Esophagus muscularis mucosa (tissue), 3 donors: ENCODE measurements around the gene KCNQ5.

Experiments
- POLR2A ChIP-seq: fragments of 450-650 bp; IDR thresholded peaks from one replicate; pipeline ENCODE4 v1.6.1; 2017; ENCODE audit warnings: antibody characterized with exemption, moderate library complexity, mild to moderate bottlenecking, low read depth
- TF ChIP-seq, protein P1 (sequence below), 3 experiments: fragments of 200-600 bp in 2 of 3; fragments of 450-650 bp in 1 of 3; sonication (generic) in 2 of 3; IDR thresholded peaks; one replicate each; pipeline ENCODE4 v1.5.1; 2017 to 2019; ENCODE audit warnings: antibody characterized with exemption in 3 of 3, mild to moderate bottlenecking in 2 of 3, moderate library complexity in 1 of 3

DNA sequence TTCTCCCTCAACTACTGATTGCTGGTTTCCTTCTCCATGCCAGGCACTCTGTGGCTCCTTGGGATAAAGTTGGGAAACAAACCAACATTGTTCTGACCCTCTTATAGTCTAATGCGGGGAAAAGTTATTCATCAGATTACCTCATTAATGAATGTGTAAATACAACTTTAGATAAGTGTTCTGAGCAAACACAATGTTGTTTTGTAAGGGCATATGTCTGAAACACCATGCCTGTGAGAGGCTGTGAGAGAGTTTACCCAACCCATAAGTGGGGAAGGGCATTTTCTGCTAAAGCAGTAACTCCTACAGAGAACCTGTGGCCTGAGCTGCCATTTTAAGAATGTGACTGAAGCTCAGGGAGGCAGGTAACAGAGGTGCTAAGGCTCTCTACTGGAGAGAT is 319.9 kb downstream of the KCNQ5 start:
- TF ChIP-seq, protein P1, sequence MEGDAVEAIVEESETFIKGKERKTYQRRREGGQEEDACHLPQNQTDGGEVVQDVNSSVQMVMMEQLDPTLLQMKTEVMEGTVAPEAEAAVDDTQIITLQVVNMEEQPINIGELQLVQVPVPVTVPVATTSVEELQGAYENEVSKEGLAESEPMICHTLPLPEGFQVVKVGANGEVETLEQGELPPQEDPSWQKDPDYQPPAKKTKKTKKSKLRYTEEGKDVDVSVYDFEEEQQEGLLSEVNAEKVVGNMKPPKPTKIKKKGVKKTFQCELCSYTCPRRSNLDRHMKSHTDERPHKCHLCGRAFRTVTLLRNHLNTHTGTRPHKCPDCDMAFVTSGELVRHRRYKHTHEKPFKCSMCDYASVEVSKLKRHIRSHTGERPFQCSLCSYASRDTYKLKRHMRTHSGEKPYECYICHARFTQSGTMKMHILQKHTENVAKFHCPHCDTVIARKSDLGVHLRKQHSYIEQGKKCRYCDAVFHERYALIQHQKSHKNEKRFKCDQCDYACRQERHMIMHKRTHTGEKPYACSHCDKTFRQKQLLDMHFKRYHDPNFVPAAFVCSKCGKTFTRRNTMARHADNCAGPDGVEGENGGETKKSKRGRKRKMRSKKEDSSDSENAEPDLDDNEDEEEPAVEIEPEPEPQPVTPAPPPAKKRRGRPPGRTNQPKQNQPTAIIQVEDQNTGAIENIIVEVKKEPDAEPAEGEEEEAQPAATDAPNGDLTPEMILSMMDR (IDR thresholded peaks at IDR 0.05), result no peak
- TF ChIP-seq POLR2A, result no peak
